Uterus (tissue), 2 donors: ENCODE results near the gene SV2C.

Source experiments
- CTCF ChIP-seq, 4 experiments: fragments of 200-600 bp in 2 of 4; fragments of 450-650 bp in 2 of 4; sonication (generic) in 2 of 4; IDR thresholded peaks; one replicate each; pipeline ENCODE4 v1.5.1; 2016 to 2019; ENCODE audit warnings: antibody characterized with exemption in 4 of 4, mild to moderate bottlenecking in 2 of 4, moderate library complexity in 1 of 4
- POLR2A ChIP-seq, 2 donors: fragments of 450-650 bp; IDR thresholded peaks; one replicate each; pipeline ENCODE4 v1.6.1; 2016; ENCODE audit warnings: antibody characterized with exemption in 2 of 2, mild to moderate bottlenecking in 1 of 2, moderate library complexity in 1 of 2

- TF ChIP-seq POLR2A (IDR thresholded peaks at IDR 0.05): no peak
- TF ChIP-seq CTCF (IDR thresholded peaks at IDR 0.05): no peak
Observed at GRCh38 chr5:76291305-76292077, 208.3 kb downstream of the SV2C start.
